ENCODE data around the gene ZG16B. TPM values are rescaled to one million over a fixed set of nuclear protein-coding genes. Genes with fewer than 3 reads are reported as not detected.

ZG16B gene
- total and polyA plus RNA-seq, 2 donors (not counting 1 experiment from before 2014, with no cell fraction given): not detected

DNA sequence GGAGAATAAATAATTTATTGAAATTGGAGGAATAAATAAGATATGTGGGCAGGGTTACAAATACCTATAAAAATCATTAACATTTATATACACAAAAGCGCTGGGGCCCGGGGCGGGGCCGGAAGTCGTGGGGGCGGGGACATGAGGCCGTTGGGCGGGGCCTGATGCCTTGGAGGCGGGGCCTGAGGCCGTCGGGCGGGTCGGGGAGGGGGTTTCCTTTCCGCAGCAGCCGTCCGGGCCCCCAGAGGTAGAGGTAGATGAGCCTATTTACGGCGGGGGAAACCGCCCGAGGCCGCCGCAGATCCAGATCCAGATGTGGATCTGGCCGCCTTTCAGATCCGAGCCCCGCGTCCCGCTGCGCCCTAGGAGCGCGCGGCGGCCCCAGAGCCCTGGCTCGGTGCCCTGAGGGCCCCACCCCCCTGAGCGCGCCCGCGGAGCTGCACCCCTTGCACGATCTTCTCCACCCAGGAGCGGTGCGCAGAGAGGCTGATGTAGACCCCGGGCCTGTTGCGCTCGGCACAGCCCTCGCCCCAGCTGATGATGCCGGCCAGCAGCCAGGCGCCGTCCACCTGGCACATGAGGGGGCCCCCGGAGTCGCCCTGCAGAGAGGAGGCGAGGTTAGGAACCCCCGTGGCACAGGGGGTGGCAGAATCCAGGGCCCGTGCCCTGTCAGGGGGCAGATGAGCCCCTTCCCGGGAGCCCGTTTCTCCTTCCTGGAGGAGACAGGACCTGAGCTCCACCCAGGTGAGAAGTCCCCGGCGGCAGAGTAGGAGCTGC is 22.8 kb downstream of the ZG16B start:
- intact Hi-C loops (cut with micrococcal nuclease): no loop called here

More for the DNA sequence above, 22.8 kb downstream of the ZG16B start:
- ATAC-seq (ENCODE audit: low read depth): no peak
- Histone ChIP-seq H3K79me2 (ENCODE audit: control insufficient read depth, insufficient read depth, low read length) (no peaks in the 10 kb centered on the region), H3K4me2 (replicated peaks; ENCODE audit: low read depth, low read length, poor library complexity, severe bottlenecking) (no peak overlapping the region), H4K20me1 (ENCODE audit: control insufficient read depth, insufficient read depth, low read length, poor library complexity, severe bottlenecking) (no peaks in the 10 kb centered on the region), H3K4me3 (ENCODE audit: control extremely low read depth in 1 of 5, extremely low read depth in 1 of 5, insufficient read depth in 1 of 5, low read depth in 2 of 5, low read length in 4 of 5) (no peak overlapping the region), H3K9ac (ENCODE audit: low read length) (no peak overlapping the region), H2AFZ (ENCODE audit: insufficient read depth, low read depth, low read length, poor library complexity, severe bottlenecking) (no peak overlapping the region), H3K27me3 (replicated peaks in 1 of 4; ENCODE audit: control extremely low read depth in 1 of 4, control insufficient read depth in 3 of 4, insufficient read depth in 4 of 4, low read length in 3 of 4) (peaks cover 0 to 36% (median 7%) of the 10 kb centered on the region in 4 experiments), H3K36me3 (replicated peaks in 1 of 2; ENCODE audit: control extremely low read depth in 1 of 2, control insufficient read depth in 1 of 2, extremely low read depth in 1 of 2, insufficient read depth in 2 of 2, low read length in 1 of 2) (no peaks in the 10 kb centered on the region), H3K9me3 (ENCODE audit: control extremely low read depth in 1 of 3, control insufficient read depth in 2 of 3, insufficient read depth in 1 of 3, low read length in 2 of 3) (peaks cover 0 to 46% (median 12%) of the 10 kb centered on the region in 3 donors), H3K4me1 (ENCODE audit: control insufficient read depth in 2 of 2, insufficient read depth in 2 of 2, low read length in 2 of 2) (peaks cover 5 to 6% of the 10 kb centered on the region in 2 donors), H3K27ac (ENCODE audit: low read length in 2 of 2) (no peak overlapping the region)
- Mint-ChIP-seq H3K4me3 (no peak overlapping the region), H3K27me3 (peaks cover 24% of the 10 kb centered on the region), H3K4me1 (peaks cover 4% of the 10 kb centered on the region), H3K9me3 (ENCODE audit: insufficient read depth) (peaks cover 6% of the 10 kb centered on the region), H3K27ac (no peak overlapping the region)
- DNase-seq: no peak
- WGBS (ENCODE audit: insufficient coverage): 58% methylated on average over 55 of the region's 56 CpGs
- no peak for TF ChIP-seq EZH2 (IDR thresholded peaks at IDR 0.05; ENCODE audit: borderline replicate concordance, insufficient read depth, low read depth, low read length, poor library complexity, severe bottlenecking)
- TF ChIP-seq CTCF (IDR thresholded peaks at IDR 0.05): no peak
- ChIA-PET CTCF (no interaction called here), POLR2A (no interaction called here)
